Kidney epithelial cell (primary cell): ENCODE measurements around the gene FZD4. TPM values are rescaled to one million over a fixed set of nuclear protein-coding genes. Genes with fewer than 3 reads are reported as not detected.
"Not testable (repeated sequence)": the region's sequence is repeated elsewhere in the genome, so short reads cannot be mapped to it uniquely, and the experiment has no call there.

ENCODE experiments used
- DNase-seq: peaks from one replicate; pipeline ENCODE4 v3.0.0-alpha.2; 2010; ENCODE audit warnings: low read depth
- H3K27me3 ChIP-seq: 2 replicates; pipeline ENCODE4 v1.6.0; 2011; ENCODE audit warnings: low read length; ENCODE audit not compliant: control insufficient read depth, insufficient read depth
- H3K36me3 ChIP-seq: 2 replicates; pipeline ENCODE4 v1.5.1; 2011; ENCODE audit warnings: low read length; ENCODE audit not compliant: control insufficient read depth, insufficient read depth
- H3K4me3 ChIP-seq: 2 replicates; pipeline ENCODE4 v1.5.1; 2011; ENCODE audit warnings: low read depth, mild to moderate bottlenecking, control low read depth, low read length
- CTCF ChIP-seq: IDR thresholded peaks from 2 replicates; pipeline ENCODE4 v1.5.1; 2011; ENCODE audit warnings: mild to moderate bottlenecking, moderate library complexity, low read length, control low read depth, inconsistent platforms; ENCODE audit not compliant: insufficient read depth, poor library complexity, severe bottlenecking
- total RNA-seq: library from RNA; depleted of rRNA; stranded (reverse); fragments of >200 nt; gene quantifications from 2 replicates; pipeline ENCODE4 v1.2.3, GENCODE V29; 2015

Gene FZD4
- total RNA-seq, 1 donor from 2014 or later: 7.5 TPM

- no peak for TF ChIP-seq CTCF
- H3K36me3 ChIP-seq: no peaks in the 10 kb centered on the region
- no peak overlapping the region for H3K4me3 ChIP-seq
- no peaks in the 10 kb centered on the region for H3K27me3 ChIP-seq
- DNase-seq: no peak
Observed at GRCh38 chr11:86993031-86993430, 37.8 kb upstream of the FZD4 start.

DNA sequence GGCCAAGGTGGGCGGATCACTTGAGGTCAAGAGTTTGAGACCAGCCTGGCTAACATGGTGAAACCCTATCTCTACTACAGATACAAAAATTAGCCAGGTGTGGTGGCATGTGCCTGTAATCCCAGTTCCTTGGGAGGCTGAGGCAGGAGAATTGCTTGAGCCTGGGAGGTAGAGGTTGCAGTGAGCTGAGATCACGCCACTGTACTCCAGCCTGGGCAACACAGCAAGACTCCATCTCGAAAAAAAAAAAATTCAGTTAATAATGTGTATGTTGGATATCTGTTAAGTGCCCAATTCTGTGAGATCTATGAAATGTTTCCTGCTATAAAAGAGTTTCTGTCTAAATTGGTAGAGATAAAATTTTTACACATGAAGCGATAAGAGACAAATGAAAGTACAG lies 37.1 kb upstream of the FZD4 start:
- not testable (repeated sequence) for DNase-seq, H3K4me3 ChIP-seq, H3K36me3 ChIP-seq, H3K27me3 ChIP-seq

DNA sequence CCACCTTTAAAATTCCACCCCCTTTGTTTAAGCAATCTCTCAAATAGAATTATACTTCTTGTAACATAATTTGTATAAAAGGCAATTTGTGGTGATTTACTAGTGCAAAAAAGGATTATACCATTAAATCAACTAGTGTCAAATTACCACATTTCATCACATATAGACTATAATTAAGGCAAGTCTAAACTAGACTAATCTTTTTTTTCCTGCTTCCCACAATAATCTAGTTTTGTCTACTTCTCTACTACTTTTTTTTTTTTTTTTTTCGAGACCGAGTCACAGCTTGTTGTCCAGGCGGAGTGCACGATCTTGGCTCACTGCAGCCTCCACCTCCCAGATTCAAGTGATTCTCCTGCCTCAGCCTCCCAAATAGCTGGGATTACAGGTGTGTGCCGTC lies 36.1 kb upstream of the FZD4 start:
- H3K4me3 ChIP-seq: no peak overlapping the region
- H3K27me3 ChIP-seq: no peaks in the 10 kb centered on the region
- TF ChIP-seq CTCF: no peak
- no peaks in the 10 kb centered on the region for H3K36me3 ChIP-seq
- no peak for DNase-seq

DNA sequence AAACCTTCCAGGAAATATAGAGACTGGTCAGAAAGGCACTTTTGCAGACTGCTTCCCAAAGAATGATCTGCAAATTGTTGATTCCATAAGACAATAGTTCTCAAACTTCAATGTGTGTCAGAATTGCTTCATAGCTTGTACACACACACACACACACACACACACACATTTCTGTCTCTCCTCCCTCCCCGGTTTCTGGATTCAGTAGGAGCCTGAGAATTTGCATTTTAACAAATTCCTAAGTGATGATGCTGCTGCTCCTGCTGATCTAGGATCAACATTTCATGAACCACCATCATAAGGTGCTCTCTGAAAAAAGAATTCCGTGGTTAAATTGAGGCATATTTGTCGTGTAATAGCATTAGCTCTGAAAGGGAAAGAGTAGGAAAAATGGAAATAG lies 35.3 kb upstream of the FZD4 start:
- TF ChIP-seq CTCF: no peak
- H3K4me3 ChIP-seq: no peak overlapping the region
- no peaks in the 10 kb centered on the region for H3K36me3 ChIP-seq
- H3K27me3 ChIP-seq: no peaks in the 10 kb centered on the region
- peak; percentile 43 for DNase-seq

DNA sequence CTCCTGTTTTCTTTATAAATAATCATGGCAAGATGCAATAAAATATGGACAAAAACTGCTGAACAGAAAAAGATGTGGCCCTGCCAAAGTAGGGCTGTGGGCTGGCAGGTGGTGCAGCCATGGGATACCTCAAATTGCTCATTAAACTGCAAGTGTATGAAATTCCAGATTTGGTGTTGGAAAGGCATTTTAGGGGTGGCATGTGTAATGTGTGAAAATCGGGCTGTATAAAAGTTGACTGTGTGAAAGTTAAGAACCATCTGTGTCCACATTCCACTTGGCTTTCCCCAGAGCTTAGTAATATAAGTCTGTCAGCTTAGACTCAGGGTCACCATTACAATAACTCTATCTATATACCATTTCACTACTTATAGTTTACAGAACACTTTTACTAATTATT lies 34.8 kb upstream of the FZD4 start:
- no peak for DNase-seq
- Histone ChIP-seq H3K27me3 (no peaks in the 10 kb centered on the region), H3K36me3 (no peaks in the 10 kb centered on the region), H3K4me3 (no peak overlapping the region)
- TF ChIP-seq CTCF: no peak

DNA sequence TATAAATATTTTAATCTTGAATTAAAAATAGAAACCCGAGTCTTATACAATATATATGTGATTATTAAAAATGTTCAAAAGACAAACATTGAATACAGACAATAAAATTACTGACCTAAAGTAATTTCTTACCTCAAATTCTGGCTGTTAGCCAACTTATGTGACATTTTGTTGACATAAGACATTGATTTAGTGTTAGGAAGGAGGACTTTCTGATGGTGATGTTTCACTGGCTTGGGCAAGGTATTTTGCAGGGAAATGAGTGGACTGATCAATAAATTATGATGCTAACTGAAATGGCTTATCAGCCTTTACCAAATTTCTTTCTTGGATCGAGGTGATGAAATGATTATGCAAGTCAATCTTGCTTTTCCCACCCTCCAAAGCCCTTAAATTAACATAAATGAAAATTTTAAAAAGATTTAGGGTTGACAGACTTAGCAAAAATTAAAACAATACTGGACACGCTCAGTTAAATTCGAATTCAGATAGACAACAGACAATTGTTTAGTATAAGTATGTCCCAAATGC lies 33.2 kb upstream of the FZD4 start:
- Histone ChIP-seq H3K4me3 (no peak overlapping the region), H3K27me3 (no peaks in the 10 kb centered on the region), H3K36me3 (no peaks in the 10 kb centered on the region)
- DNase-seq: no peak
- no peak for TF ChIP-seq CTCF
